ENCODE results near the gene SYNPO2.
"Not testable (repeated sequence)": the region's sequence is repeated elsewhere in the genome, so short reads cannot be mapped to it uniquely, and the experiment has no call there.

Gene SYNPO2

GRCh38 chr4:119039160-119039559 is 150.5 kb downstream of the SYNPO2 start:
- Mint-ChIP-seq H3K4me3 (no peak overlapping the region), H3K27me3 (no peaks in the 10 kb centered on the region), H3K9me3 (no peaks in the 10 kb centered on the region), H3K36me3 (no peaks in the 10 kb centered on the region), H3K27ac (no peak overlapping the region), H3K4me1 (no peaks in the 10 kb centered on the region)
- CTCF ChIA-PET, result no interaction called here
- no peak for DNase-seq

- H3K4me3 Mint-ChIP-seq, result no peak overlapping the region
- H3K27ac Mint-ChIP-seq, result no peak overlapping the region
- no peaks in the 10 kb centered on the region for H3K9me3 Mint-ChIP-seq
- CTCF ChIA-PET, result interaction anchor here (1.0 to 2.3 kb wide), 9 partner anchors 8 to 588 kb away, joined by 4 to 15 read pairs (median 7); partner anchors contain the start of genes PDE5A and USP53
- no peaks in the 10 kb centered on the region for H3K4me1 Mint-ChIP-seq
- no peak for DNase-seq
- no peaks in the 10 kb centered on the region for H3K36me3 Mint-ChIP-seq
- H3K27me3 Mint-ChIP-seq, result no peaks in the 10 kb centered on the region
Observed at GRCh38 chr4:119039779-119040178, 151.1 kb downstream of the SYNPO2 start.

GRCh38 chr4:119040261-119040660 is 151.6 kb downstream of the SYNPO2 start:
- no peak for DNase-seq
- no peaks in the 10 kb centered on the region for H3K36me3 Mint-ChIP-seq
- H3K4me1 Mint-ChIP-seq, result no peaks in the 10 kb centered on the region
- H3K4me3 Mint-ChIP-seq, result no peak overlapping the region
- no peaks in the 10 kb centered on the region for H3K27me3 Mint-ChIP-seq
- CTCF ChIA-PET, result interaction anchor here (1.0 to 3.2 kb wide), 12 partner anchors 9 to 588 kb away, joined by 3 to 17 read pairs (median 6); partner anchors contain the start of genes PDE5A and USP53
- H3K9me3 Mint-ChIP-seq, result no peaks in the 10 kb centered on the region
- no peak overlapping the region for H3K27ac Mint-ChIP-seq

GRCh38 chr4:119040694-119041185 is 152.1 kb downstream of the SYNPO2 start:
- no peak overlapping the region for H3K4me3 Mint-ChIP-seq
- no peaks in the 10 kb centered on the region for H3K4me1 Mint-ChIP-seq
- H3K27ac Mint-ChIP-seq, result no peak overlapping the region
- DNase-seq, result no peak
- no peaks in the 10 kb centered on the region for H3K36me3 Mint-ChIP-seq
- no peaks in the 10 kb centered on the region for H3K27me3 Mint-ChIP-seq
- CTCF ChIA-PET, result interaction anchor here (0.7 to 3.2 kb wide), 19 partner anchors 8 to 587 kb away, joined by 3 to 17 read pairs (median 6); partner anchors contain the start of genes PDE5A and USP53
- H3K9me3 Mint-ChIP-seq, result no peaks in the 10 kb centered on the region

- no peaks in the 10 kb centered on the region for H3K9me3 Mint-ChIP-seq
- H3K36me3 Mint-ChIP-seq, result no peaks in the 10 kb centered on the region
- H3K4me1 Mint-ChIP-seq, result no peaks in the 10 kb centered on the region
- no peak overlapping the region for H3K27ac Mint-ChIP-seq
- no peak for DNase-seq
- H3K4me3 Mint-ChIP-seq, result no peak overlapping the region
- no peaks in the 10 kb centered on the region for H3K27me3 Mint-ChIP-seq
- CTCF ChIA-PET, result interaction anchor here (0.7 to 3.2 kb wide), 20 partner anchors 9 to 587 kb away, joined by 3 to 17 read pairs (median 6); partner anchors contain the start of genes PDE5A and USP53
Observed at GRCh38 chr4:119041396-119041795, 152.7 kb downstream of the SYNPO2 start.

- H3K27ac Mint-ChIP-seq, result no peak overlapping the region
- peak; percentile 69 for DNase-seq
- H3K27me3 Mint-ChIP-seq, result no peaks in the 10 kb centered on the region
- CTCF ChIA-PET, result interaction anchor here (0.6 to 3.2 kb wide), 17 partner anchors 8 to 586 kb away, joined by 3 to 17 read pairs (median 4); partner anchors contain the start of gene PDE5A
- H3K36me3 Mint-ChIP-seq, result no peaks in the 10 kb centered on the region
- H3K4me3 Mint-ChIP-seq, result no peak overlapping the region
- H3K4me1 Mint-ChIP-seq, result no peaks in the 10 kb centered on the region
- no peaks in the 10 kb centered on the region for H3K9me3 Mint-ChIP-seq
Observed at GRCh38 chr4:119041951-119042560, 153.4 kb downstream of the SYNPO2 start.

- Mint-ChIP-seq H3K27ac (no peak overlapping the region), H3K36me3 (no peaks in the 10 kb centered on the region), H3K27me3 (peaks cover 4% of the 10 kb centered on the region), H3K4me3 (no peak overlapping the region), H3K4me1 (no peaks in the 10 kb centered on the region), H3K9me3 (no peaks in the 10 kb centered on the region)
- CTCF ChIA-PET, result no interaction called here
- no peak for DNase-seq
Observed at GRCh38 chr4:119046263-119046662, 157.6 kb downstream of the SYNPO2 start.

- CTCF ChIA-PET, DNase-seq, H3K9me3 Mint-ChIP-seq, H3K27ac Mint-ChIP-seq, H3K36me3 Mint-ChIP-seq, H3K4me3 Mint-ChIP-seq, H3K4me1 Mint-ChIP-seq, H3K27me3 Mint-ChIP-seq: not testable (repeated sequence)
Observed at GRCh38 chr4:119047059-119047458, 158.4 kb downstream of the SYNPO2 start.

- no peaks in the 10 kb centered on the region for H3K9me3 Mint-ChIP-seq
- no peak for DNase-seq
- H3K27me3 Mint-ChIP-seq, result peaks cover 7% of the 10 kb centered on the region
- no peaks in the 10 kb centered on the region for H3K4me1 Mint-ChIP-seq
- CTCF ChIA-PET, result interaction anchor here (1.8 kb wide), 1 partner anchor 8 kb away, joined by 4 read pairs; no protein-coding TSS in a partner anchor
- H3K4me3 Mint-ChIP-seq, result no peak overlapping the region
- no peak overlapping the region for H3K27ac Mint-ChIP-seq
- H3K36me3 Mint-ChIP-seq, result no peaks in the 10 kb centered on the region
Observed at GRCh38 chr4:119048446-119048845, 159.8 kb downstream of the SYNPO2 start.

- Mint-ChIP-seq H3K9me3 (no peaks in the 10 kb centered on the region), H3K4me3 (no peak overlapping the region), H3K36me3 (no peaks in the 10 kb centered on the region), H3K4me1 (no peaks in the 10 kb centered on the region), H3K27me3 (peaks cover 12% of the 10 kb centered on the region), H3K27ac (no peak overlapping the region)
- no peak for DNase-seq
- CTCF ChIA-PET, result interaction anchor here (1.8 kb wide), 1 partner anchor 9 kb away, joined by 4 read pairs; no protein-coding TSS in a partner anchor
Observed at GRCh38 chr4:119049342-119049741, 160.7 kb downstream of the SYNPO2 start.

- no peak for DNase-seq
- no peaks in the 10 kb centered on the region for H3K9me3 Mint-ChIP-seq
- CTCF ChIA-PET, result interaction anchor here (0.9 kb wide), 1 partner anchor 8 kb away, joined by 3 read pairs; no protein-coding TSS in a partner anchor
- H3K36me3 Mint-ChIP-seq, result no peaks in the 10 kb centered on the region
- no peak overlapping the region for H3K4me3 Mint-ChIP-seq
- H3K27ac Mint-ChIP-seq, result no peak overlapping the region
- no peaks in the 10 kb centered on the region for H3K4me1 Mint-ChIP-seq
- peaks cover 12% of the 10 kb centered on the region for H3K27me3 Mint-ChIP-seq
Observed at GRCh38 chr4:119050527-119051090, 162.0 kb downstream of the SYNPO2 start.

GRCh38 chr4:119053245-119053644 is 164.6 kb downstream of the SYNPO2 start:
- Mint-ChIP-seq H3K9me3 (no peaks in the 10 kb centered on the region), H3K27ac (no peak overlapping the region), H3K36me3 (no peaks in the 10 kb centered on the region), H3K4me1 (no peaks in the 10 kb centered on the region), H3K27me3 (peaks cover 12% of the 10 kb centered on the region), H3K4me3 (no peak overlapping the region)
- CTCF ChIA-PET, result interaction anchor here (2.0 kb wide), 1 partner anchor 12 kb away, joined by 6 read pairs; no protein-coding TSS in a partner anchor
- no peak for DNase-seq

- CTCF ChIA-PET, result interaction anchor here (2.0 kb wide), 1 partner anchor 13 kb away, joined by 6 read pairs; no protein-coding TSS in a partner anchor
- Mint-ChIP-seq H3K4me1 (no peaks in the 10 kb centered on the region), H3K4me3 (no peak overlapping the region), H3K9me3 (no peaks in the 10 kb centered on the region), H3K27me3 (peaks cover 8% of the 10 kb centered on the region), H3K36me3 (no peaks in the 10 kb centered on the region), H3K27ac (no peak overlapping the region)
- DNase-seq, result no peak
Observed at GRCh38 chr4:119053997-119054396, 165.3 kb downstream of the SYNPO2 start.

GRCh38 chr4:119057417-119057816 is 168.8 kb downstream of the SYNPO2 start:
- Mint-ChIP-seq H3K9me3 (no peaks in the 10 kb centered on the region), H3K27me3 (peaks cover 4% of the 10 kb centered on the region), H3K36me3 (no peaks in the 10 kb centered on the region), H3K4me3 (no peak overlapping the region), H3K4me1 (no peaks in the 10 kb centered on the region), H3K27ac (no peak overlapping the region)
- DNase-seq, result no peak
- CTCF ChIA-PET, result no interaction called here

- Mint-ChIP-seq H3K9me3 (no peaks in the 10 kb centered on the region), H3K36me3 (no peaks in the 10 kb centered on the region)
- CTCF ChIA-PET, result no interaction called here
Observed at GRCh38 chr4:119059221-119059620, 170.6 kb downstream of the SYNPO2 start.

More at GRCh38 chr4:119059221-119059620, 170.6 kb downstream of the SYNPO2 start:
- no peak overlapping the region for H3K4me3 Mint-ChIP-seq
- no peak for DNase-seq
- no peaks in the 10 kb centered on the region for H3K4me1 Mint-ChIP-seq
- no peak overlapping the region for H3K27ac Mint-ChIP-seq
- H3K27me3 Mint-ChIP-seq, result peaks cover 1% of the 10 kb centered on the region

Data from activated naive CD4-positive, alpha-beta T cell treated with anti-CD3 and anti-CD28 coated beads, Interleukin-2, amount 10 ng/mL, durations not matched to agents 7 days and 5 days (primary cell).